WTC11 (cell line): ENCODE results near the gene EIF4G1. TPM values are rescaled to one million over a fixed set of nuclear protein-coding genes. Genes with fewer than 3 reads are reported as not detected.

Experiments
- ATAC-seq: fragments of 200-7000 bp; cut with Tn5 transposase; 2 replicates; pipeline ENCODE4 v1.10.0; 2021; ENCODE audit warnings: mild to moderate bottlenecking, moderate library complexity
- CTCF ChIA-PET: fragments of 300-600 bp; sonication (Branson Sonifier 250); formaldehyde crosslinking; loops from one replicate; lab custom pipeline; 2021; ENCODE audit warnings: antibody characterized with exemption; lab: Charles Lee
- POLR2A ChIA-PET: fragments of 350-600 bp; sonication (Branson Sonifier 250); formaldehyde crosslinking; loops from one replicate; lab custom pipeline; 2021; ENCODE audit warnings: antibody characterized with exemption; lab: Charles Lee
- DNase-seq: peaks from one replicate; pipeline ENCODE4 v3.0.0; 2021; ENCODE audit warnings: low spot score
- H3K27ac Mint-ChIP-seq: 2 replicates; pipeline ENCODE4 v1.8.0; 2021; ENCODE audit warnings: mixed read lengths
- H3K27me3 Mint-ChIP-seq: 2 replicates; pipeline ENCODE4 v1.8.0; 2021; ENCODE audit warnings: low read depth, mild to moderate bottlenecking, moderate library complexity, mixed read lengths
- H3K36me3 Mint-ChIP-seq: 2 replicates; pipeline ENCODE4 v1.8.0; 2021; ENCODE audit warnings: mixed read lengths
- H3K4me1 Mint-ChIP-seq: 2 replicates; pipeline ENCODE4 v1.8.0; 2022; ENCODE audit warnings: mixed read lengths
- H3K4me3 Mint-ChIP-seq: 2 replicates; pipeline ENCODE4 v1.8.0; 2021; ENCODE audit warnings: mild to moderate bottlenecking, moderate library complexity, mixed read lengths
- H3K9me3 Mint-ChIP-seq: 2 replicates; pipeline ENCODE4 v1.8.0; 2021; ENCODE audit warnings: mixed read lengths
- CREB1 ChIP-seq: sonication (generic); formaldehyde crosslinking; IDR thresholded peaks from 2 replicates; pipeline ENCODE4 v1.8.0; 2023; ENCODE audit warnings: mild to moderate bottlenecking, missing genetic modification reagents
- E2F4 ChIP-seq: sonication (generic); formaldehyde crosslinking; IDR thresholded peaks from 2 replicates; pipeline ENCODE4 v1.8.1; 2022; ENCODE audit warnings: low read depth, mild to moderate bottlenecking, moderate library complexity, missing genetic modification reagents, borderline replicate concordance
- ELF4 ChIP-seq: sonication (generic); formaldehyde crosslinking; IDR thresholded peaks from 2 replicates; pipeline ENCODE4 v1.8.1; 2022; ENCODE audit warnings: low read depth, mild to moderate bottlenecking, moderate library complexity, missing genetic modification reagents
- ERG ChIP-seq: fragments of 250-450 bp; sonication (Bioruptor Pico); IDR thresholded peaks from 2 replicates; pipeline ENCODE4 v1.8.0; 2021; ENCODE audit warnings: mild to moderate bottlenecking
- ETV6 ChIP-seq: sonication (generic); formaldehyde crosslinking; IDR thresholded peaks from 2 replicates; pipeline ENCODE4 v1.8.1; 2022; ENCODE audit warnings: mild to moderate bottlenecking, missing genetic modification reagents
- FOXJ3 ChIP-seq: sonication (generic); formaldehyde crosslinking; IDR thresholded peaks from 2 replicates; pipeline ENCODE4 v1.9.0; 2021; ENCODE audit warnings: missing genetic modification reagents, mild to moderate bottlenecking, borderline replicate concordance
- FOXK1 ChIP-seq: sonication (generic); formaldehyde crosslinking; IDR thresholded peaks from 2 replicates; pipeline ENCODE4 v1.8.0; 2022; ENCODE audit warnings: mild to moderate bottlenecking, moderate library complexity, missing genetic modification reagents
- FOXP4 ChIP-seq: sonication (generic); formaldehyde crosslinking; IDR thresholded peaks from 2 replicates; pipeline ENCODE4 v1.8.0; 2022; ENCODE audit warnings: mild to moderate bottlenecking, missing genetic modification reagents
- KAT7 ChIP-seq: sonication (generic); formaldehyde crosslinking; IDR thresholded peaks from 2 replicates; pipeline ENCODE4 v1.8.1; 2023; ENCODE audit warnings: missing genetic modification reagents, mild to moderate bottlenecking, borderline replicate concordance
- MYBL2 ChIP-seq: sonication (generic); formaldehyde crosslinking; IDR thresholded peaks from 2 replicates; pipeline ENCODE4 v1.8.1; 2023; ENCODE audit warnings: mild to moderate bottlenecking, moderate library complexity, missing genetic modification reagents
- NR1H2 ChIP-seq: sonication (generic); formaldehyde crosslinking; IDR thresholded peaks from 2 replicates; pipeline ENCODE4 v1.9.0; 2021; ENCODE audit warnings: mild to moderate bottlenecking, moderate library complexity, missing genetic modification reagents
- OVOL2 ChIP-seq: fragments of 250-450 bp; sonication (Bioruptor Pico); IDR thresholded peaks from 2 replicates; pipeline ENCODE4 v1.9.0; 2021; ENCODE audit warnings: mild to moderate bottlenecking, borderline replicate concordance
- SP1 ChIP-seq: sonication (generic); formaldehyde crosslinking; conservative IDR thresholded peaks from 2 replicates; pipeline ENCODE4 v1.8.1; 2022; ENCODE audit warnings: missing genetic modification reagents
- ZNF263 ChIP-seq: sonication (generic); formaldehyde crosslinking; IDR thresholded peaks from 2 replicates; pipeline ENCODE4 v1.8.1; 2022; ENCODE audit warnings: low read depth, mild to moderate bottlenecking, moderate library complexity, missing genetic modification reagents
- ZNF416 ChIP-seq: fragments of 250-450 bp; sonication (Bioruptor Pico); IDR thresholded peaks from 2 replicates; pipeline ENCODE4 v1.9.0; 2021; ENCODE audit warnings: mild to moderate bottlenecking, inconsistent platforms
- ZNF671 ChIP-seq: fragments of 250-450 bp; sonication (Bioruptor Pico); IDR thresholded peaks from 2 replicates; pipeline ENCODE4 v1.8.0; 2021; ENCODE audit warnings: mild to moderate bottlenecking
- ZSCAN18 ChIP-seq: fragments of 250-450 bp; sonication (Bioruptor Pico); IDR thresholded peaks from 2 replicates; pipeline ENCODE4 v2.1.2; 2022; ENCODE audit warnings: mild to moderate bottlenecking, moderate library complexity
- total RNA-seq: library from RNA; stranded (reverse); gene quantifications from 3 replicates; pipeline ENCODE4 v1.2.3, GENCODE V29; 2021
- TF ChIP-seq, protein P1 (sequence below): sonication (generic); formaldehyde crosslinking; IDR thresholded peaks from 2 replicates; pipeline ENCODE4 v1.8.1; 2023; ENCODE audit warnings: mild to moderate bottlenecking, missing genetic modification reagents
- TF ChIP-seq, protein P2 (sequence below): fragments of 250-450 bp; sonication (Bioruptor Pico); IDR thresholded peaks from 2 replicates; pipeline ENCODE4 v1.9.0; 2021; ENCODE audit warnings: mild to moderate bottlenecking

The EIF4G1 gene
- total RNA-seq, 1 experiment from 2014 or later: 557 TPM

DNA sequence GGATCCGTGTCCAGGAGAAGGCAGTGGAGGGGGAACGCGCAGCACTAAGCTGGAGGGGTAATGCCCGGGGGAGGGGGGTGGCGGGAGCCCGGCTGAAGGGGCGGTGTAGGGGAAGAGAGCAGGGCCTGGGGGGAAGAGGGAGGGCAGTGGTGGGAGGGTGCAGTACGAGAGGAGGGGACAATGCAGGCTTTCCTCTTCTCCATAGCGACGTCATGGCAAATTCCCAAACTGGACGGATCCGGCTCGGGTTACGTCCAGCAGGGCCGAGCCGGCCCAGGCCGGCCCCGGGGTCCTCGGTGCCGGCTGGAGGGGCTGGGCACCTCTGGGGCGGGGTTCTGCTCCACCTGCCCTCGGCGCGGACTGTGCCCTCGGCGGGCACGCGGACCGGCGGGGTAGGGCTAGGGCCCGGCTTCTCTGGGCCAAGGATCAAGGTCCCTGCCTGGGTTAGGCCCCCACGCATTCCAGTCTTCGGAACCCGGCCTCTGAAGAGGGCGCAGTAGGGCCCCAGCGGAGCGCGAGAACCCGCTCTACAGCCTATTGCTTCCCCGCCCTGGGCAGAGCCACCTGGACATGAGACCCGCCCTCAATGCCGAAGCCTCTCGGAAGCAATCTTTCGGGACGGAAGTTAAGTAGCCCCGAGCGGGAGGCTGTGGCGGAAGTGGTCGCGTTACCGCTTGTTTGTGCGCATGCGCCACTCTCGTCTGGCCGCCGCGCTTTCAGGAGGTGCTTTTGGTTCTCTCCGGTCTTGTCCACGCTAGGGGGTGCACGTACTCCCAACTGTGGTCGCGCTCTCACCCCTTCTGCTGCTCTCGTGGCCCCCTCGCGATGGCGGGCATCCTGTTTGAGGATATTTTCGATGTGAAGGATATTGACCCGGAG, 48.5 kb downstream of the EIF4G1 start (continued):
- TF ChIP-seq OVOL2 (CRISPR knock-in tag) (no peak), SP1 (CRISPR knock-in tag) (peak; percentile 44; the same call in 1 of the 2 replicates), KAT7 (0 out of 2 replicates have a peak, but pooled peaks have one; percentile 18), FOXK1 (CRISPR knock-in tag) (no peak), ETV6 (CRISPR knock-in tag) (peak; percentile 92), NR1H2 (CRISPR knock-in tag) (no peak), MYBL2 (CRISPR knock-in tag) (0 out of 2 replicates have a peak, but pooled peaks have one; percentile 23), ZSCAN18 (CRISPR knock-in tag) (no peak), ELF4 (CRISPR knock-in tag) (no peak), ERG (CRISPR knock-in tag) (no peak), ZNF263 (CRISPR knock-in tag) (peak; percentile 54; the same call in 1 of the 2 replicates)
- TF ChIP-seq, protein P1, sequence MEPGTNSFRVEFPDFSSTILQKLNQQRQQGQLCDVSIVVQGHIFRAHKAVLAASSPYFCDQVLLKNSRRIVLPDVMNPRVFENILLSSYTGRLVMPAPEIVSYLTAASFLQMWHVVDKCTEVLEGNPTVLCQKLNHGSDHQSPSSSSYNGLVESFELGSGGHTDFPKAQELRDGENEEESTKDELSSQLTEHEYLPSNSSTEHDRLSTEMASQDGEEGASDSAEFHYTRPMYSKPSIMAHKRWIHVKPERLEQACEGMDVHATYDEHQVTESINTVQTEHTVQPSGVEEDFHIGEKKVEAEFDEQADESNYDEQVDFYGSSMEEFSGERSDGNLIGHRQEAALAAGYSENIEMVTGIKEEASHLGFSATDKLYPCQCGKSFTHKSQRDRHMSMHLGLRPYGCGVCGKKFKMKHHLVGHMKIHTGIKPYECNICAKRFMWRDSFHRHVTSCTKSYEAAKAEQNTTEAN (CRISPR knock-in tag): no peak

- Mint-ChIP-seq H3K9me3 (no peaks in the 10 kb centered on the region), H3K36me3 (peaks cover 53% of the 10 kb centered on the region), H3K27me3 (no peaks in the 10 kb centered on the region), H3K4me1 (peaks cover 34% of the 10 kb centered on the region), H3K4me3 (no peak overlapping the region), H3K27ac (no peak overlapping the region)
- ChIA-PET CTCF (interaction anchor here (1.5 kb wide), 1 partner anchor 12 kb away, joined by 4 read pairs; no protein-coding TSS in a partner anchor), POLR2A (no interaction called here)
- ATAC-seq: no peak
- TF ChIP-seq MYBL2 (CRISPR knock-in tag): no peak
- no peak for DNase-seq
Measured at GRCh38 chr3:184366619-184367289, 52.3 kb downstream of the EIF4G1 start.

- Mint-ChIP-seq H3K4me3 (no peak overlapping the region), H3K27me3 (no peaks in the 10 kb centered on the region), H3K36me3 (peaks cover 53% of the 10 kb centered on the region), H3K4me1 (peaks cover 45% of the 10 kb centered on the region), H3K9me3 (no peaks in the 10 kb centered on the region), H3K27ac (no peak overlapping the region)
- POLR2A ChIA-PET: interaction anchor here (0.9 kb wide), 1 partner anchor 173 kb away, joined by 4 read pairs; no protein-coding TSS in a partner anchor
- no peak for ATAC-seq
- TF ChIP-seq ZNF416: no peak
- no peak for TF ChIP-seq ZNF671
- TF ChIP-seq, protein P2, sequence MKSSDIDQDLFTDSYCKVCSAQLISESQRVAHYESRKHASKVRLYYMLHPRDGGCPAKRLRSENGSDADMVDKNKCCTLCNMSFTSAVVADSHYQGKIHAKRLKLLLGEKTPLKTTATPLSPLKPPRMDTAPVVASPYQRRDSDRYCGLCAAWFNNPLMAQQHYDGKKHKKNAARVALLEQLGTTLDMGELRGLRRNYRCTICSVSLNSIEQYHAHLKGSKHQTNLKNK (CRISPR knock-in tag): no peak
- no peak for TF ChIP-seq FOXP4
- TF ChIP-seq E2F4 (CRISPR knock-in tag): no peak
- TF ChIP-seq CREB1: no peak
- no peak for TF ChIP-seq FOXJ3 (CRISPR knock-in tag)
- DNase-seq: no peak
- CTCF ChIA-PET: interaction anchor here (1.3 to 1.5 kb wide), 2 partner anchors 13 to 173 kb away, joined by 4 to 5 read pairs; no protein-coding TSS in a partner anchor
Measured at GRCh38 chr3:184368116-184368515, 53.7 kb downstream of the EIF4G1 start.
